Measurements from ENCODE around the gene PRAMEF5.
"Not testable (repeated sequence)": the region's sequence is repeated elsewhere in the genome, so short reads cannot be mapped to it uniquely, and the experiment has no call there.

- not testable (repeated sequence) for TF ChIP-seq ZBTB4 (CRISPR knock-in tag; IDR thresholded peaks at IDR 0.05); CHD2 (IDR thresholded peaks at IDR 0.05; ENCODE audit: borderline replicate concordance, low read depth, low read length)
Measured at GRCh38 chr1:13208712-13209111, 45.3 kb upstream of the PRAMEF5 start.

Data from GM12878 (cell line).